Eye (tissue), 1 donor: ENCODE measurements around the gene ARNT2.
A peak's percentile ranks its signal among the peaks of the same experiment; 100 is the strongest.

ENCODE experiments used
- DNase-seq: peaks from one replicate; pipeline ENCODE4 v3.0.0-alpha.2; 2015

ARNT2 gene

DNA sequence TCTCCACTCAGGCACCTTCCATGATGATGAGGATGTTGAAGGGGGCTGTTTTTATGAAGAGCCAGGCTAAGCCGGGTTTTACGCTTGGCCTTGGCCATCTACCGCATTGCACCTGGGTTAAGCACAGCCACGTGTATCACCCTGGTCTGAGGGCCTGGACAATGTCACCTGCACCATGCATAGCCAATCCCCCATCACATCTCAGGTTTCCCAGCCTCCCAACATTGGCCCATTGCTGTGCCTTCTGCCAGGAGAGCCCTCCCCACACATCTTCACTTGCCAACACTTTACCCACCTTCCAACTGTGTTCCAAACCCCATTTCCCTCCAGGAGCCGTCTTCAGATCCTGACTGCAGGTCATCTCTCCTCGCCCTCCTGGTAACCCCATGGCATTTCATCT lies 155.6 kb downstream of the ARNT2 start:
- no peak for DNase-seq

DNA sequence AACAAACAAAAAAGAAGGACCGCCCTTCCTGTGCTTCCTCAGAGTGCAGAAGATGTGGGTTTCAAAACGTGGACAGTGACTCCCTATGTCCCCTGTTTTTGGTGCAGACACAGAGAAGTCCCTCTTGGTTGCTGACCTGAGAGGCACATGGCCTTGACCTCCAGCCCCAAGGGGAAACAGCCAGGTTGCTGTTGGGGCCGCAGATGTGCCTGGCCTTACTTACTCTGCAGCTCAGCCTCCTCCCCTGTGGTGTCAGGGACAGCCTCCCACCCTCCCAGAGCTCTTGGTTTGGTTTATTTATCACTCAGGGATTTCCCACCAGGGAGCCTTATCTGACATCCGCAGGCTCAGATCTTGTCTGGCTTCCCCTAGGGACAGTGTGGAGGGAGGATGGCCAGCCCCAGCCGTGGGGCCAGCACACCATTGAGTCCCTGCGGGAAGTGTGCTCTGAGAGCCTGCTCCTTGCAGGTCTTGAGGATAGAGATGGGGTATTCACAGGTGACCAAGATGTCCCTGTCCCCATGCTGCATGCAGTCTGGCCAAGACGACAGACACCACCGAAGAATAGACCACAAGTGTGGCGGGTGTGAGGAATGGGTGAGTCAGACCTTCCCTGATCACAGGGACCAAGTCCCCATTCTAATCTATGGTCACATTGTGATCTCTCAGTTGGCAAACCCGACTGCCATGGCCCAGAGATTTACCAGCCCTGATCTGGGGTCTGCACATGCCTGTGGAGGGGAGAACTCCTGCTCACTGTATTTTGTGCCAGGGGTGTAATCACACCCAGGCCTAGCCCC lies 156.6 kb downstream of the ARNT2 start:
- no peak for DNase-seq

DNA sequence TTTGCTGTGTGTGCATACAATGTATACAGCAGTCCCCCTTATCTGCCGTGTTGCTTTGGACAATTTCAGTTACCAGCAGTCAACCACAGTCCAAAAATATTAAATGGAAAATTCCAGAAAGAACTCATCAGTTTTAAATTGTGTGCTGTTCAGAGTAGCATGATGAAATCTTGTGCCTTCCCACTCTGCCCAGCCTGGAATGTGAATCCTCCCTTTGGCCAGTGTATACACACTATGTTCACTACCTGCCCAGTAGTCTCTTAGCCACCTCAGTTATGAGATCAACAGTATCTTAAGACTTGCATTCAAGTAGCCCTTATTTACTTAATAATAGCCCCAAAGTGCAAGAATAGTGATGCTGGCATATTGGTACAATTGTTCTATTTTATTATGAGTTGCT lies 157.3 kb downstream of the ARNT2 start:
- no peak for DNase-seq

DNA sequence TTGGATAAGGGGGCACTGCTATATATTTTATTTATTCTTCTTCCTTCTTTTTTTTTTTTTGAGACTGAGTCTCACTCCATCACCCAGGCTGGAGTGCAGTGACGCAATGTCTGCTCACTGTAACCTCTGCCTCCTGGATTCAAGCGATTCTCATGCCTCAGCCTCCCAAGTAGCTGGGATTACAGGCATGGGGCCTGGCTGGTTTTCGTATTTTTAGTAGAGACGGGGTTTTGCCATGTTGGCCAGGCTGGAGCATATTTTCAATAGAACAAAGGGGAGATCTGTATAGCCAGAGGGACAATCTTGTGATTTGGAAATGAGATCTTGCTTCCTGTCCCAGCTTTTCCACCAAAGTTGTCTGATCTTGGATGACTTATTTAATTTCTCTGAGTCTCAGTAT lies 157.9 kb downstream of the ARNT2 start:
- no peak for DNase-seq

DNA sequence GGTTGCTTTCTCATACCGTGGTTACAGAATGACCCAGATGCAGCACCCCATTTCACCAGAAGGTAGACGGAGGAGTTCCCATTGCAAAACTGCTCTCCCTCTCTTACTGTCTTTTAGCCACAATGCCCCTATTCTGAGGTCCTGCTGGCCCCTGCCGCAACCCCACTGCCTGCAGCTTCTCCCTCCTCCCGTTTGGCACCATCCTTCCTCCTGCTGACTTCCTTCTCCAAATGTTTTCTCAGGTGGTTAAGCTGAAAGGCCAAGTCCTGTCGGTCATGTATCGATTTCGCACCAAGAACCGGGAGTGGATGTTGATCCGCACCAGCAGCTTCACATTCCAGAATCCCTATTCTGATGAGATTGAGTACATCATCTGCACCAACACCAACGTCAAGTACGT lies 158.7 kb downstream of the ARNT2 start:
- DNase-seq: no peak

DNA sequence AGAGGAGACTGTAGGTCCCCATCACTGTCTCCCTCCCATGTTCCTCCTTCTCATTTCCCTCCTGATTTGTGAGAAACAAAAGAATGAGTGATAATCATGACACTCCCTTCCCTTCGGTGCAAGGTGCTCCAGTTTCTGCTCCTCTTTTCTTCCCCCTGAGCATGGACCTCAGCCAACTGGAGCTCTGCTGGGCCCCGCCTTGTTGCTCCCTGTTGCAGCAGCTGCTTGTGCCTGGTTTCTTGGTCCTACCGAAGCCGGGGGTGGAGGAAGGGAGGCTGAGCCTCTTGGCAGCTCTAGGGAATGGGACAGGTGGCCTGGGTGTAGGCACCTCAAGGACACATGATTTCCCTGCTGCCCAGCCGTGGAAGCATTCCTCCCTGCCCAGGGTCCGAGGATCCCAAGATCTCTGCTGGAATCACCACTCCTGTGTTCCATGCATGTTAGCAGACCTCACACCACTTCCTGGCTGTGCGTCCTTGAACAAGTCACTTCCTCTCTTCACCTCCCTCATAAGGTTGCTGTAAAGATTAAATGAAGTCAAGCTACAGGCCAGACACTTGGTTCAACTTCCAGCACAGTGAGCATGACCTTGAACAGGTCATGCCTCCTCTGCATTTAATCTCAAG lies 159.3 kb downstream of the ARNT2 start:
- no peak for DNase-seq

DNA sequence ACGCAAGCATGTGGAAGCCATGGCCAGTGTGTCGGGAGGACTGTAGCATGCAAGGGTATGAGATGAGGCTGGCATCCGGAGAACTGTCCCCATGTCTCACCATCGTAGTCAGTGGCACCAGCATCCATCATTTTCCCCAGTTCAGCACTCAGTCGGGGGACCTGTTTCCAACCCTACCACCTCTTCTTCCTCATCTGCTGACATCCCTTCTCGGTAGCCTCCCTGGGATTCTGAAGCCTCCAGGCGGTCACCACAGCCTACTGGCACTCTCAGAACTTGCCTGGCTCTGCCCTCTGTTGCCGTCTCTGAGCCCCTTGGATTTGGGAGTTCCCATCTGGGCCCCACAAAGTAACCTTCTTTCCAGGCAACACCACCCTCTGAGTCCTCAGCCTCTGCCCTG lies 159.9 kb downstream of the ARNT2 start:
- no peak for DNase-seq

DNA sequence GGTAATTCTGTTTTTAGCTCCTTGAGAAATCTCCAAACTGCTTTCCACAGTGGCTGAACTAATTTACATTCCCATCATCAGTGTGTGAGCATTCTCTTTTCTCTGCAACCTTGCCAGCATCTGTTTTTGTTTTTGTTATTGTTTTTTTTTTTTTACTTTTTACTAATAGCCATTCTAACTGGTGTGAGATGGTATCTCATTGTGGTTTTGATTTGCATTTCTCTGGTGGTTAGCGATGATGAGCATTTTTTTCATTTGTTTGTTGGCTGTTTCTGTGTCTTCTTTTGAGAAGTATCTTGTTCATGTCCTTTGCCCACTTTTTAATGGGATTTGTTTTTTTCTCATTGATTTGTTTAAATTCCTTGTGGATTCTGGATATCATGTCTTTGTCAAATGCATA lies 161.2 kb downstream of the ARNT2 start:
- no peak for DNase-seq

DNA sequence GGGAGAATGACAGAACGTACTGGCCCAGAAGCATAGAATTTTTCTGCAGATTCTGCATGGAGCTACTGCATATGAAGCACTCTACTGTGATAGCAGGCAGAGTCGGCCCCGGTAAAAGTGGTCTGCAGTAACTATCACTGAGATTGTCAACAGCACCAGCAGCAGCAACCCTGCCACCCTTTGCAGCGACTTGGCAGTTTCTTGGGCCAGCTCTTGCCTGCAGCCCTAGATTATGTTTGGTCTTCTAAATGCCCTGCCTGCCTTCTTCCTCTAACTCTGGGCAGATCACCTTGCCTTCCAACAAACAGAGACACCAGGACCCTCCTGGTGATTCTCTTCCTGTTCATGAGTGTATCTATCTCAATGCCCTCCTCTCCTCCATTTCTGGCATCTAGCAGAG lies 161.8 kb downstream of the ARNT2 start:
- no peak for DNase-seq

DNA sequence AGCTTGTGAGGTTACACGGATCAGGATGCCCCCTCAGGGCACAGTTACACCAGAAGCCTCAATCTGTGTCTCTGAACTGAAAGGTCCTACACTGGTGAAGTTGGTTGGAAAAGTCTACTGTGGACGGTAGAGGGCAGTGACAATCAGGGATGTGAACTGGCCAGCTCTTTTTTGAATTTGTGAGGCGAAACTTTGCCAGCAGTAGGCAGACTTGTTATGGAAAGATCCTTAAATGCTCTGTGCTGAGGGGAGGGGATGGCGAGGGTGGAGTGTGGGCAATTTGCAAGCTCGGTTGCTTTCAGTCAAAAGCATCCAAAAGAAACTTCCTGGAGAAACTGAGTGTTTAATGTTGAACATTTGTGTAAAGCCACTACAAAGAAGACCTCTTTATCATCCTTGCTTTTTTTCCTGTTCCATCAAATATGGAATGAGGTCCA lies 163.6 kb downstream of the ARNT2 start:
- peak; percentile 89 for DNase-seq

DNA sequence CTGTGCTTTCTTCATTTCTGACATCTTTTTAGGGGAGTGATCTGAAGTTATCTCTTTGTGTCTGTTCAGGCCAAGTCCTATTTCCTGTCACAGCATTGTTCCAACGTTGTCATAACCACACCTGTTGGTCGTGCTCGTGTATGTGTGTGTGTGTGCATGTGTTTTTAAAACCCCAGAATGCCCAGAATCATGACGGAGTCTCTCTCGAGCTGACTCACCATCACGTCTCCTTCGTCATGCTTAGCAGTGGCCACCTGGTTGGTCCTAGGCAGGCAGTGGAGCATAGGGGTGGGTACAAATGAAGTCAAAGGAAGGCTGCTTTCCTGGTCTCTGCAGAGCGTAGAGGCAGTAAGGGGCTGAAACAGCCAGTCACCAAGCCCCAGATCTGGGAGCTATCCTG lies 164.1 kb downstream of the ARNT2 start:
- no peak for DNase-seq

DNA sequence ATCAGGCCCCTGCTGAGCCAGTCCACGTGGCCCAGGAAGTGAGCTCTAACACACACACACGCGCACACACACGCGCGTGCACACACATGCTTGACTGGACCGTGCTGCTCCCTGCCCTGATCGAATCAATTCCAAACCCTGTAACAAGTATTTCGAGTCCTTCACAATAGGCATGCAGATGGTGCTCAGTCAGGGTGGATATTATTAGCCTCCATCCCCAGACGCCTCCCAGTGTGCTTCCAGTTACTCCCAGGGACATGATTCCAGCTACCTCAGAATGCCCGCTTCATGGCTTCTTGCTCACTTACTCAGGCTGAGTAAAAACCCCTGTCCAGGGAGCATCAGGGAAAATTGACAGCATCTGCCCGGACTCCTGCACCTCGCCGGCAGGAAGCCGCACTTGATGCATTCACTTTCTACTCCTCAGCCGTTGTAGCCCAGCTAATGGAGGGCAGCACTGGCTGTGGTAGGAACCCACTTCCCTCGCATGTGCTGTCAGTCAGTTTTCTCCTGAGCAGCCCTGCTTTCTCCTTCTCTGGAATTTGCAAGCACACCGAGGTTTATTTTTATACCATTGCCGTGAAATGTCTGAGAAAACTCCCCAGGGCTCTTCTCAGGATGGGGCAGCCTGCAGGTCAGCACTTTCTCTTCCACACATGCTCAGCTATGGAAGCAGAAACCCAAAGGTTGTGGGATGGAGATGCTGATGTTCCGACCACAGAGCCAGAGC lies 164.9 kb downstream of the ARNT2 start:
- peak; percentile 45 for DNase-seq

DNA sequence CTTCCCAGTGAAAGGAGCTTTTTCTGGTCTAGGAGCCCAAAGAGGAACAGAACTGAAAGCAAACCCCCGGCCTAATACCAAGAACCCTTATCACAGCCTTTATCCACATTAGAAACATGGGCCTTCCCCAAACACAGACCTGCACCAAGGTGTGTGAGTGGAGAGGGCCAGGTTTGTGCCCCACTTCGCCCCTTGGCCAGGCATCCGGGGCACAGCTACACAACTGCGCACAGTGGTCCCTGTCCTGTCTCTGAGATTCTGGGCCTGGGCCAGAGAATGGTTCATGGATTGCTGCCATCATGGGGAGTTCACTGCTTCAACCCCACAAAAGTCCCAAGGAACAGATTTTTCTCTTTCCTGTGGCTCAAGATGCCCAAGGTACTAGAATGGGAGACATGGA lies 165.5 kb downstream of the ARNT2 start:
- DNase-seq: no peak

DNA sequence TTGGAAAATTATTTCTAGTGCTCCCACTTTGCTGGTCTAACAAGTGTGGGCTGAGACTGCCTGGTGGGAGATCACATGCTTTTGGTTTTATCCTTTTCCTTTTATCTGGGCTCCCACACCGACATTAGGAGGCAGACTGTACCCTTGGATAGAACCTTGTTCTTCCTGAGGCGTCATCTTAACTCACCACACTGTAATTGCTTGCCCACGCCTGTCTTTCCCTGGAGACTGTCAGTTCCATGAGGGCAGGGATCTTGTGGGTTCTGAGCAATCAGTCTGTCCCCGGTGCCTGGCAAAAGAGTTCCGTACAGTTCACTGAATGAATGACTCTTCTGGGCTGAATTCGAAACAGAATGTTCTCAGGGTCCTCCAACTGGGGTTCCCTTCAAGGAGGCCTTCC lies 166.4 kb downstream of the ARNT2 start:
- no peak for DNase-seq

DNA sequence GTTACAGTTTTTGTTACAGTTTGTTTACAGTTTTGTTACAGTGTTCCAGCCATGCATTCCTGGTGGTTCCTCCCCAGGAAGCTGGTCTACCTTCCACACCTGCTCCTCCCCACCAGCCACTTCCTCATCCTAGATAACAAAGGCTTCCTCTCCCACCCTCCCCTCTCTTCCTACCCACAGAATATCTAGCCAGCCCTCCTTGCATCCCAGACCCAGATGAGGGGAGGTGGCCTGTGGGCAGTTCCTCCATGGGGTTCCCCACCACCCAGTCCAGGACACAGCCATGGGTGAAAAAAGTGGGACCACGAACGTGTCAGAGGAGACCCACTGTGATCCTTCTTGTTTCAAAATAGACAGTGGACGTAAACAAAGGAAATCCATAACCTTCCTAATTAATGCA lies 168.2 kb downstream of the ARNT2 start:
- no peak for DNase-seq

DNA sequence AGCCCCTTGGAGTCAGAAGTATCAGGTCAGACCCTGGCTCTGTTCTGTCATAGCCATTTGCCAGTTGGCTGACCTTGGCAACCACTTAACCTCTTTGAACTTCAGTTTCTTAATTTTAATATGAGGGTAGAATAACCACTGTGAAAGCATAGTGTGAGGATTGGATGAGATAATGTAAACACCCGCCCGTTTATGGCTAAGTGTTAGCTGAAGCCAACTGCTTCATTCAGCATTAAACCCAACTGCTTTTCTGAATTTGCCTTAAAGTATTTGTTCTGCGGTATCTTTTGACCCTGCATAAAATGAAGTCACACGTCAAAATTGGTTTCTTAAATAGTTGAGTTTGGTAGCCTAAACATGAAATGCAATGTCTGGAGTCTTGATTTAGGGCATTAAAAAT lies 169.4 kb downstream of the ARNT2 start:
- DNase-seq: no peak

DNA sequence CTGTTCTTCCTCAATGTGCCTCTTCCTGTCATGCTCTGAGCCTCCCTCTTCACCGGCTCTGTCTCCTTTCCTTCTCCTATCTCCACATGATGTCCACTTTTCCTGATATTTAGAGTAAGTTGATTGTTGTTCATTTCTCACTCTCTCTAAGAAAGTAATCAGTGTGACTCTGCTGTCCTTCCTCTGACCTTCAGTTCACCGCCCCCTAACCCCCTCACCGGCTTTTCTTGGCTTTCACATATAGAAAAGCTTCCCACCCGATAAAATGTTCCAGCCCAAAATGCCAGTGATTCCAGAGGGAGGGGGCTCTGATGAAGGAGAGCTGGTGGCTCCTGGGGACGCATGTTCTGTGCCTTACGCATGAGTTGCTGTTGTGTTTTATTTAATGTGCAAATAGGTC lies 170.4 kb downstream of the ARNT2 start:
- DNase-seq: no peak

DNA sequence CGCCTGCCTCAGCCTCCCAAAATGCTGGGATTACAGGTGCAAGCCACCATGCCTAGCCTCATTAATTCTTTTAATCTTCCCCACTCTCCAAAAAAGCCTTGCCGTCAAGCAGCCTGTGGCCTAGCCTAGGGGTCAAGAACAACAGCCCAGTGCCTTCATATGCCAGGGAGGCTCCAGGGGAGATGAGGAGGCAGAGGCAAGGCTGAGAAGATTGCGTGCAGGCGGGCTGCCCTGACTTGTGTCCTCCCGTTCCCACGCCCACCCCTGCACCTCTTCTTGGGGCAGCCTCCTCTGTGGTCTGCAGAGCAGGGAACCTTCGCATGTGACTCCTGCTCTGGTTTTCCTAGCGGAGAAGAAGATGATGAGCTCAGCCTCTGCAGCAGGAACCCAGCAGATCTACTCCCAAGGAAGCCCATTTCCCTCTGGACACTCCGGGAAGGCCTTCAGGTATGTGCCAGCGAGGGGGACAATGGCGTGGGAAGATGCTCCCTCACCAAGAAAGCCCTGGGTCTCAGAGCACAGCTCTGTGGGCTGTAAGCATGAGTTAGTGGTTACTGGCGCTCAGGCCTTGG lies 172.4 kb downstream of the ARNT2 start:
- no peak for DNase-seq

DNA sequence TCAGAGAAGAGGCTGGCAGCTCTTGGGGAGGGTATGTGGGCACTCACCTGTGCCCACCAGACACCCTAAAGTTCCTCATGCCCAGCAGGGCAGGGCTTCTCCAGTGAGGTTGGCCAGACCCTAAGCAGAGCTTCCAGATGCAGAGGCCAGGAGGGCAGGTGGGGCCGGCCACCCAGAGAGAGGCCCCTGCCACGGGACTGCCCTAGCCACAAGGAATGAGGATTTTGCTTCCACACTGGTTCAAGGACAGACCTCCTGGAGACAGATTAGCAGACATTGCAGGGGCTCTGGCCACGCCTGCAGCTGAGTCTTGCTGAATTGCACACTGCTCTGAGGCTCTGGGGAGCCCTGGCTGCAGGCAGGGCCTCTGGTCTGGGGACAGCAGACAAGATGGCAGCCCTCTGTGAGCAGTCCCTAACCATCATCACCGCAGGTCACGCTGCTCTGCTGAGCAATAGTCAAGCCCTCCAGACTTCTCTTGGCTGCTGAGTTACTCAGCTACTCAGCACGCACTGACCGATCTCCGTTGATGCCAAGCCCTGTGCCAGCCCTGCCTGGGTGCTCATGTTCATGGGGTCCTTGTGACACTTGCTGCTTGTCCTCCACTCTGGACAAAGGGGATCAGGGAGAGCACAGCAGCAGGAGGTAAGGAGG lies 173.5 kb downstream of the ARNT2 start:
- DNase-seq: no peak

DNA sequence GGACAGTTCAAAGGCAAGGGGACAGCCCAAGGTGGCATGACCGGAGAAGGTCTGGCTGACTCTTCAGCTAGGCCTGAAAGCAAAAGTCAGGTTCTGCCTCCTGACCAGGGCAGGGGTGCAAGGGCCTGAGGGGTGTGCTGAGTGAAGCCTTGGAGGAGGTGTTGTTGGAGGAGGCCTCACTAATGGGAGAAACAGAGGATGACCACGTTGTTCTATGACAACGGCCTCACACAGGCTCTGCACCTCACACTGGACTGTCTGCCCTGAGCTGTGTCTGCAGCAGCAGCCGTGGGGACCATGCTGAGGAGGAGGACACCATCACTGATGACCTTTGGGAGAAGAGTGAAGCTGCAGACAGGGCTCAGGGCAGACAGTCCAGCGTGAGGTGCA lies 174.0 kb downstream of the ARNT2 start:
- no peak for DNase-seq

DNA sequence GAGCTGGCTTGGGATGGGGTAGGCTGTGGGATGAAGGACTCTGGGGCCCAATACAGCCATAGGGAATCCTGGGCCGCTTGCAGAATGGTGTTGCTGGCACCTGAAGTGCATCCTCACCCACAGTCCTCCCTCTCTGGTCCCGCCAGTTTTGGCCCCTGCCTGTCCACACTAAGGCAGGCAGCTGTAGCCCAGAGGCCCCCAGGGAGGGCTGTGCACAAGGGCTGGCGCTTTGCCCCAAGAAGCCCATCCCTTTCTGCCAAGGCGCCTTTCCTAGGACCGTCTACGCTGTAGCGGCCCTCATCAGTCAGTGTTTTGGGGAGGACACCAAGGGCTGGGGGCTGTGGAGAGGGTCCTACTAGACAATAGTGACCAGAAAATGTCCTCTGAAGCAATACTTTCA lies 174.7 kb downstream of the ARNT2 start:
- no peak for DNase-seq

DNA sequence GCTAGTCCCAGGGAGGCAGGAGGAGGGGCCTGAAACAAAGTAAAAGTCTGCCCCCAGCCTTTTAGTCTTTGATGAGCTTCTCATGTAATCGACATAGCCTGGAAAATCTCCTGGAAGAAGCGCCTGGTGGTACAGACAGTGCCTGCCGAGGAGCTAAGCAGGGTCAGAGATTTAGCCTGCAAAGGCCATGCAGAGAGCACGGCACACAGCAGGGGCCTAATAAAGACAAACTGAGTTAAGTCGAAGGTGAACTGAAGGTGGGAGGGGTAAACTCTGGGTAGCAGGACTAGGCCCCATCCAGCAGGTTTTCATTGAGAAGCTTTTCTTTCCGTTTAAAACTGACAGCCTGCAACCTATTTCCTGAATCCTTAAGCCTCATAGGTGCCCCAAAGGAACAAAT lies 175.4 kb downstream of the ARNT2 start:
- DNase-seq: no peak

DNA sequence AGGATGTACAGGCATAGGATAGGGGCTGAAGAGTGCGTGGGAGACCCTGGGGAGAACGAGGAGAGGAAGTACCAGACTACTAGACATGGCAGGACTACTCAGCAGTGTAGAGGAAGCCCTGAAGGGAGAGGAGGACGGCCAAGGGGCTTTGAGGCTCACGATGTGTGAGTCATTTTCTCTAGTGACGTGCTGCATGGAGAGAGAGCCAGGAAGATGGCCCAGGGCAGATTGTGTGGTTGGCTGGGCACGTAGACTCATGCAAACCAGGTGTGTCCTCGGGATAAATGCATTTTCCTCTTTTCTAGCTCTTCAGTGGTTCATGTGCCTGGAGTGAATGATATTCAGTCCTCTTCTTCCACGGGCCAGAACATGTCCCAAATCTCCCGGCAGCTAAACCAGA lies 175.9 kb downstream of the ARNT2 start:
- peak; percentile 34 for DNase-seq
